Dermis microvascular lymphatic vessel endothelial cell (primary cell): Measurements from ENCODE around the gene RADIL. TPM values are rescaled to one million over a fixed set of nuclear protein-coding genes. Genes with fewer than 3 reads are reported as not detected.

ENCODE experiments used
- DNase-seq, 2 donors: peaks; one replicate each; pipeline versions ENCODE4 v3.0.0 to v3.0.0-alpha.2; 2010; ENCODE audit warnings: low read depth in 2 of 2
- total RNA-seq: library from RNA; depleted of rRNA; stranded (reverse); fragments of >200 nt; gene quantifications from 2 replicates; pipeline ENCODE4 v1.2.1, GENCODE V29; 2014

Gene RADIL
- total RNA-seq, 1 donor from 2014 or later: 1.7 TPM

DNA sequence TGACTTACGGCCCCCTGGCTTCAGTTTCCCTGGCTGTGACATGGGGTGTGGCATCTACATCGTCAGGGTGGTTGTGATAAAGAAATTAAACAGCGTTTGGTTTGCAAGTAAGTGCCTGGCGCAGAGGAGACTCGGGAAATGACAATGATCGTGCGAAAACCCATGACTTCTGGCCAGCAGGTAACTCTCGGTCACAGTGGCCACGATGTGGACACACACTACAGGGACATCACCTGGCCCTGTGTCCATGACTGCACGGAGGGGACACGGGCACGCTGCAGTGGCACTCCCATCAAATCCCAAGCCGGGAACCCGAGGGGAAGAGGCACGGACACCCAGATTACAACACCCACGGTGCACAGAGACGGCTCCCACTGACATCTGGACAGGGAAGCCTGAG, 50.3 kb downstream of the RADIL start:
- DNase-seq: no peak

DNA sequence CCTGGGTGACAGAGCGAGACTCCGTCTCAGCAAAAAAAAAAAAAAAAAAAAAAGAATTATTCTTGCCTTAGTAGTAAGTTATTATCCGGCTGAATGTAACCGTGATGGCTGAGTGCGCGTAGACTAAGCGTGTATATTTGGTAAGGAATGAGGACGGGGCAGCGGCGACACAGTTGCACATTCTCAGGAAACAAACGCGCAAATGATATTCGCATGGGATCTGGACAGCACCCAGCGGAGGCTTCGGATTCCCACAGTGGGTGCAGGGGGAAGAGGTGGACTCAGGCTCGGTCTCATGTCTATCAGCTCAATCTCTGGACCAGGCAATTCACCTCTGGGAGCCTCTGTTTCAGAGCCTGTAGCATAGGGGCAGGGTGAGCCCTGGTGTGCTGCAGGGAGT, 50.8 kb downstream of the RADIL start:
- no peak for DNase-seq

DNA sequence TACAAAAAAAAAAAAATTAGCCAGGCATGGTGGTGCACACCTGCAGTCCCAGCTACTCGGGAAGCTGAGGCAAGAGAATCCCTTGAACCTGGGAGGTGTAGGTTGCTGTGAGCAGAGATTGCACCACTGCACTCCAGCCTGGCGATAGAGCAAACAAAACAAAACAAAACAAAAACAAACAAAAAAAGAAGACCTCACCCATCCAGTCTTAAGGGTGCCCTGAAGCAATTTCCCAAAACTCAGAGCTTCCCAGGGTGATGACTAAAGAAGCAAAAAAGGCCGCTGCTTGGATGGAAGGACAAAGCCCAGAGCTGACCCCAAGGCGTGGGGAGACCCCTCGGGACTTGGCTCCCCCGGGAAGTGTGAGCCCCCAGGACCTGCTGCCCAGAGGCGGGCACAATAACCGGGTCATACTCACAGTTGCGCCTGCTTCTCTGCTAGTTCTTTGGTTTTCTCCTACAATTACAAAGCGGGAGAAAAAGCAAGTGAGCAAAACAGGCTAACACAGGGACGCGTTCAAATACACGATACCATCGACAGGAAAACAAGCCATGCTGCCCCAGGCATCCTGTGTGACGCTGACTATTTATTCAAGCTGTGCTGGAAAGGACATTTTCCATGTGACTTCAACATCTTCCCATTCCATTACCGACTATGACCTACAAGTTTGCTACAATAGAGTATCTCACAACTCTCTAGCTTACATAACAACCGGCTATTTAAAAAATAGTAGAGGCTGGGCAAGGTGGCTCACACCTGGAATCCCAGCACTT, 51.6 kb downstream of the RADIL start:
- DNase-seq: peak; percentile 83 to 98

DNA sequence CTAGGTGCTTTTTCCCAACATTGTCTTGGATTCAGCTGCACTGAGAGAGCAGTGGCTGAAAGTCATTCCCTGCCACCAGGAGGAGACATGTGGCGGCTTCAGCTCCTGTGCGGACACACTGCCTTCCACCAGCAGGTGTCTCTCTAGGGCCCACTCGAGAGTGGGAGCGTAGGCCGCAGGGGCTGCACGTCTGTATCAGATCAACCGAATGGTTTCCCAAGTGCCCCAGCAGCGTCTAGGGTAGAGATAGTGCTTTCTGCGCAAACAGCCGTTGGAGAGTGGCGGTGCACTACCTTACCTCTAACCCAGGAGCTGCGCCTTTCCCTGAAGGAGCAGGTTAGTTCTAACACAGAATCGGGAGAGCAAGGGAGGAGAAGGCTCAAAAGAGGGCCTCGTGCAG, 53.3 kb downstream of the RADIL start:
- peak; percentile 83 to 84 for DNase-seq

DNA sequence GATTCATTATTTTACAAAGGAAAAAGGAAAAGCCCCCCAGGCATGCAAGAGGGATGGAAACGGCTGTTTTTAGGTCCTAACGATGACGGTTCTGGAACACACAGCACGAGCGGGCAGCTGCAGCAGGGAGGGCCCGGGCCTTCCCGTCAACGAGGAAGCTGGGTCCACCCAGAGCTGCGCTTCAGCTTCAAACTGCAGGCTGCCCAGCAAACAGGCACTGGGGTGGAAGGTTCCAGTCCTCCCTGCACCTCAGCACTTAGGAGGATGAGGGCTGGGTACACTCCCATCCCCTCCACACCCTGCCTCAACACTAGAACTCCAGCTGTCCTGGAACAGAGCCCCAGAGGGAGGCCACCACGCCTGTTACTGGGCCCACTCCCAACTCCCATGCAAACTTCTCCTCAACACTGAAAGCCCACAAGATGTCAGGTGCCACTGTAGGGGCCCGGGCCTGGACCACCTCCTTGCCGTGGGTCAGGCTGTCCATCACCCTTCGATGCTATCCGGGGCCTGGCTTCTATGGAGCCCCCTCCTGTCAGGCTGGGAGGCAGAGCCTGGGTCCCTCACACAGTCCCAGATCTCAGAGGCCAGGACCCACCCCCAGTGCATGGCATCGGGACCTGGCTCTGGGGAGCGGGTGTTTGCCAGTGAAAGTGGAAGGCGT, 54.7 kb downstream of the RADIL start:
- no peak for DNase-seq

DNA sequence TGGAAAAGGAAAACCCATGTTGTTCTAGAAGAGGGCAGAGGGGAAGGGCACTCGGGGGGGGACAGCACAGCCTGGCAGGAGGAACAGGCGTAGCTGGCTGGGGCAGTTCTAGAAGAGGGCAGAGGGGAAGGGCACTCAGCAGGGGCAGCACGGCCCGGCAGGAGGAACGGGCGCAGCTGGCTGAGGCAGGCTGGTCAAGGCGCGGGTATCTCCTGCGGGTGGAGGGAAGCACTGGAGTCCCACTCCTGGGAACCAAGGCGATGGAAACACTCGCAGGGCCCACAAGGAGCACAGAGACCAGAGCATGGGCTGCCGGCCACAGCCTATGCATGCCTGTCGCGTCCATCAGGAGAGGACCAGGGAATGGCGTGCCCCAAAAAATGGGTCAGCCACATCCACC, 58.4 kb downstream of the RADIL start:
- no peak for DNase-seq

DNA sequence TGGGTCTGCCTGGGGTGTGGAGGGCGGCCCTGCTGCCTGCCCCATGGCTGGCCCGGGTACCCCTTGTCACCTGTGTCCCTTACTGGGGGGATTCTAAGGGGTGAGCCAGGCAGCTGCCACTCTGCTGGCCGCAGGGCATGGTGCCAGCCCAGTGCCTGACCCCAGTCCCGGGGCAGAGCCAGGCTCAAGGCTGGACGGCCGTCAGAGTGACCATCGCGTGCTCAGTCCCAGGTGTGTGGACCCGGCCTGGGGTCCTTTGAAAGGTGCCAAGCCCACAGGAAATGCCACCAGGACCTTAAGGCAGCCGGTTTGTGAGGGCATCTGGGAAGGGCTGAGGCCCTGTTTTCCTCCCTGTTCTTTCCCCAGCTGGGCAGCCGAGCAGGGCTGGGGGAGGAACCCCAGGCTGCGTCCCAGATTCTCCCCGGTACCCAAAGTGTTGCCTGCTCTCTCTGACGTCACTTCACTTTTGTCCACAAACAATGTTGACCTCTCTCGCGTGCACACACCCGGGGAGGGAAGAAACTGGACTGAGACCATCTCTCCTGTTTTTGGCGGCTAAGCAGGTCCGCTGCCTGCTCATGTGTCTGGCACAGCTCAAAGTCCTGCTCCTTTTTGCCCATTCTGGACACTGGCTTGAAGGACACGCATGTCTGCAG, 59.3 kb downstream of the RADIL start:
- DNase-seq: no peak

DNA sequence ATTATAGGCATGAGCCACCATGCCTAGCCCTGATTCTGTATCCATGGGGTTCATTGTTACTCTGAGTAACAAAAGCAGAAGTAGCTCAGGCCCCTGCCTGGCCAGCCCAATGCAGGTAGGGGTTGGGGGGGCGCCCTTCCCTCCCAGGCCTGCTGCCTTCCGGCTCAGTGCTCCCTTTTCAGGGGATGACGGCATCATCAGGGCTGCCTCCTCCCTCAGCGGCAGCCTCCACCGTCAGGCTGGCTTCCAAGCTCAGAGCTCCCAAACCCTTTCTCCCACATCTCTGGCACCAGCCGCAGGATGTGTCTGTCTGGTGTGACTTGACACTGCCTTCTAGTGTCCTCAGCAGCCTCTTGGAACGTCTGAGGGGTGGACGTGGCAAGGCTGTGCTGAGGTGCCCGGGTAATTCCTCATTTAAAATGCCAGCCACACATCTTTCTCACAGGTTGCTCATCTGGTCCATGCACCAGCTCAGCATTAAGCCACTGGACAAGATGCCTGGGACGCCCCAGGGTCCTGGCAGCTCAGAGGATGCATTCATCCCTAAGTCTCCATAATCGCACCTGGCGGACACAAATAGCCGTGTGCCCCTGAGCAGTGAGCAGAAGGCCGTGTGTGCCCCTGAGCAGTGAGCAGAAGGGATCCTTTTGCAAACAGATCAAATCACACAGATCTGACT, 59.9 kb downstream of the RADIL start:
- no peak for DNase-seq

DNA sequence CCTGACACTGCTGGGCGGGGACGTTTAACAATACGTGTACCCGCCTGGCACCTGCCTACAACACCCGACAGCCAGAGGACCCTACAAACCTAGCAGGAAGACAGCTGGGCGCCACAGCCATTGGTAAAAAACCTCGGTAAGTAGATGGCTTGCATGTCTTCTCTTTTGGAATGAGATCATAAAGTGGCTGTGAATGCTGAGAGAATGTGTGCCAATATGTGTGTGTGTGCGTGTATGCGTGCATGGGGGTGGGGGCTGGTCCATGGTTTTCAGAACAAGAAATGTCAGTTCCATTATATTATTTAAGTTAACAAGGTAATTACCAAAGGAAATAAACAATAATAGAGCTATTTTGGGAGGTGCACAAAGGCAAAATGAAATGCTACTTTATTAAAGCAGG, 60.8 kb downstream of the RADIL start:
- no peak for DNase-seq

DNA sequence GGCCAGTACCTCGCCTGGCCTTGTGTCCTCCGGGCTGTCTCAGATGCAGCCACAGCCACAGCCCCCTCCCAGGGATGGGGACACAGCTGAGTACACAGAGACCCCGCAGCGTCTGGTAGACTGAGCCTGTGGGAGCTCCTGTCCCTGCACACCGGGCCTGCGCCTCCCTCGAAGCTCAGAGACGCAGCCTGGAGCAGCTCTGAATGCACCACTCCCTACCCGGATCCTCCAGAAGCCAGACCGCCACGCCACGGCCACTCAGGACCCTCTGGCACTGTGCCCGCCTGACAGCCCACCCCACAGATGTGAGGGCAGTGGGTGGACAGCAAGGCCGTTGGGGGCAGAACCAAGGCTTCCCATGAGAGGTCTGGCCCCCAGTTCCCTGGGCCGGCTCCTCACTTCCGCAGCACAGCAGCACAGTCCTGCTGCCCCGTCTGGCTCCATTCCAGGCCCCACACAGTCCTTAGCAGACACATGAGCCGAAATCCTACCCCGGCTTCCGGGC, 62.5 kb downstream of the RADIL start:
- DNase-seq: no peak

DNA sequence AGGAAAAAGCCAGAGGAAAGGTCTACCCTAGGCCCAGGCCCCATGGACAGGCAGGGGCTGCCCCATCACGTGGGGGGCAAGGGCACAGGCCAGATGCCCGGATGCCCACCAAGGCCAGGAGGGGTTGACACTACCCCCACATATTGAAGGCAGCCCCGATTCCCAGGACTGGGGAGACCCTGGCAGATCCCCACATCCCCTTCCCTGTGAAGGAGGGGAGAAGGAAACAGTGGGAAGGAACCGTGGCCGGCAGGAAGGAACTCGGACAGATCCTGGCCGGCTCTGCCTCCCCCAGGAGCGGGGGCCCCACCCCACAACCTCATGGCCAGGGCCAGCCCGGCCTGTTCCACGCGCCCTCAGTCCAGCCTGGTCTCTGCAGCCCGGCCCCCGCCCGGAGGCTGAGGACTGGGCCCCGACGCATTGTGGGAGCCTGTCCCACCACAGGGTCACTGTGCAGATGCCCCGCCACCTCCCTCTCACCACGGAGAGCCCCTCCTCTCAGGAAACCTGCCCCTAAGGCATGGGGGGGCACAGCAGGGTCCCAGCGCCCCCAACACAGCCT, 63.0 kb downstream of the RADIL start:
- DNase-seq: no peak

DNA sequence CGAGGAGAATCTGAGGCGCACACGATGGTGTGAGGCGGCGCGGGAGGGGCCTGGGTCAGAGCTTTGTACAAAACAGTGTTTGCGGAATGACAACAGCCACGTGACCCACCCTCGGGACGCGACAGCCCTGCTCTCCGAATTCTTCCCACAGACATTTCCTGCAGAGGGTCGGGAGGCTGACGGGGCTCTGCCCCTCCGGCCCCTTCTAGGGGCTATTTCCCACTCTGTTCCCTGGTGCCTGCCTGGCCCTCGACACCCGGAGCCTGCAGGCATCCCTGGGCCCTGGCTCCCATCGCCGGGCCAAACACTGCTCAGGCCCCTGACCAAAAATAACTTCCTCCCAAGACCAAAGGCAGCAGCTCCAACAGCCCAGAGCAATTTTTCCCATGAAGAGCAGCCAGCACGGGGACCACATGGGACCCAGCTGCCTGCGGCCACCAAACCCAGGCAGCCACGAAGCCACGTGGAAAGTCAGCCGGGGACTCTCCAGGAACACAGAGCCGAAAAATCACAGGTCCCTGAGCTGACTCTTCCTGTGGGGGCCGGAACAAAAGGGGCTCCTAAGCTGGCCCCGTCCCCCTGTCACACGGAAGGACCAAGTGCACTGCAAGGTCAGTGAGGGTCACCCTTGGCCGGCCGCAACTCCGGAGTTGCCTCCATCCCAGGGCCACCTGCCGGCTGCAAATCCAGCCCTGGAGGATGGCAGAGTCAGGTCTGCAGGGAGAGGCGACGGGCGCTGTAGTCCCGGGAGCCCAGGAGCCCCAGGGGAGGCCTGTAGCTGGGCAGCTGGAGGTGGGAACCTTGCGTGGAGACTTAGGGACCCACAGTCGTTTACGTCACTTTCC, 63.7 kb downstream of the RADIL start:
- no peak for DNase-seq

DNA sequence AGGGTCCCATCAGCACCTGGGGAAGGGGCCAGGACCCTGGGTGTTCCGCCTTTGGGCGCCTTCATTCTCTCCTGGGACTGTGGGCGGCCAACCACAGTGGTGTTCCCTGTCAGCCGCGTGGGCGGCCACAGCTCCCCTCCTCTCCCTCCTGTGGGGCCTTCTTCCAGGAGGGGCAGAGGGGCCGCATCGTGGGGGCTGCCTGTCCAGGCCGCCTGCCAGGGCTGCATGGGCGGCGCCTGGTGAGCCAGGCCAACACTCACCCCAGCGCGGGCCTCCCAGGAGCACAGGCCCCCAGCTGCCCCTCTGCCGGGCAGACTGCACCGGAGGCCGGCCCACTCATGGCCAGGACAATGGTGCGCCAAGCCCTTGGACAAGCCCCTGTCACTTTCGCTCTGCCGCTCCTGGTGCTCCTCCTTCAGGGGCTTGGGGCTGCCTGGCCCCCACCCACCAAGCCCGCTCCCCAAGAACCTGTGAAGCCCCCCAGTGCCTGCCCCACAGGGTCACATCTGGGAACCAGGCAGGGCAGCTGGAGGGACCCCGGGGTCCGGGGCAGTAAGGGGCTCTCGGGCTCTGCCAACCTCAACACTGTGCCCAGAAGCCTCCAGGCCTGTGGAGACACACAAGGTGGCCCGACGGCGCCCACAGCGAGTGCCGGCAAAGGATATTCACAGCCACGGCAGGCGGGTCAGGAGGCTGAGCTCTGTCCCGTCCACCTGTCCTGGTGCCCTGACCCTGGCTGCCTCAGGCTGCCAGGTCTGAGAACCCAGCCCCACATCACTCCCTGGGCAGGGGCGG, 65.3 kb downstream of the RADIL start:
- DNase-seq: no peak

DNA sequence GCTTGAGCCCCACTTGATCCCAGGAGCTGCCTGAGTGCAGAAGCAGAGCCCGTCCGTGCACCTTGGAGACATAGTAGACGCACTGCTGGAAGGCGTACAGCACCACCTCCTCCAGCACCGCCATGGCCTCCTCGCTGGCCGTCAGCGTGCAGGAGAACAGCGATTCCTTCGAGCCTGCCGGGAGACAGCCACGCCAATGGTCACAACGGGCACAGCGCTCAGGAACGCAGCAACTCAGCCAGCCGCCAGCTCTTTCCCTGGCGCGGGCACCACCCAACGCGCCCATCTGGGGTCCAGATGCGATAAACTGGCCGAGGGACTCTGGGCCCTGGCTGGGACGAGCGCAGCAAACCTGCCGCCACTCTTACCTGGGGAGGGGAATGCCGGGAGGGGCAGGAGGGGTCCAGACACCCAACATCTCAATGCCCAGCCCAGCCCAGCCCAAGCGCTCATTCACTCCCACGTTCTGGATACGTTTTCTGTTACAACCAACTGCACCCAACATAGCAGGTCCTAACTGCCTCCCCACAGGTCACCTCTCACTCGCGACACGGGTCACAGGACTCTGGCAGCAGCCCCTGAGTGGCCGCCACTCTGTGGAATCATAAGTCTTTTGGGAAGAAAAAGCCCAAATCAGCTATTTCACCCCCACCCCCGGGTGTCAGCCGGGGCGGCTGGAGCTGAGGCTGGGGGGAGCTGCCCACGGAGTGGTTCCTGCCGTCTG, 66.2 kb downstream of the RADIL start:
- DNase-seq: no peak

DNA sequence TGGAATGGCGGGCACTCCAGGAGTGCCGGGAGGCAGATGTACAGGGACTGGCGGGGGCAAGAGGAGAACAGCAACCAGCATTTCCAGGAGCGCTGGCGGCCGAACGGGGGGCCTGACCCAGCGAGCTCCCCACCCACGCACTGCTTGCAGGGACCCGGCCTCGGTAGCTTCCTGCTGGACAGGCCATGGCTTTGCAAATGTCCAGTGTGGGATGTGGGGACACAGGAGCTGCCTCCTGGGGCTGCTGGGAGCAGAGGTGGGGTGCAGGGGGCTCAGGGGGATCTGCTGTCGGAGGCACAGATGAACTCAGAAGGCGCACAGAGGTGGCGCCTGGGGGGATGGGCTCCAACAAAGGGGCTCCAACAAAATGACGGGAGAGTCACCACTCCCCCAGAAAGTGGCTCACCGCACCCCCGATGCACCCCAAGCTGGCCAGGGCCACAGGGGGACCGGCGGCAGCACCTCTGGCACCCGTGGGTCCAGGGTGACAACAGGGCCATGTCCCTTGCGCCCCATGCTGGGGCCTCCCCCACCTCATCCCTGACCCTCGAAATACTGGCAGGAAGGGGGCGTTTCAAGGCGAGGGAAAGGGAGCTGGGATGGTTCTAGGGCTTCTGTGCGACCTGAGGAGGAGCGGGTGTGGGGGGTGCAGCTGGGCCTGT, 67.0 kb downstream of the RADIL start:
- DNase-seq: no peak

DNA sequence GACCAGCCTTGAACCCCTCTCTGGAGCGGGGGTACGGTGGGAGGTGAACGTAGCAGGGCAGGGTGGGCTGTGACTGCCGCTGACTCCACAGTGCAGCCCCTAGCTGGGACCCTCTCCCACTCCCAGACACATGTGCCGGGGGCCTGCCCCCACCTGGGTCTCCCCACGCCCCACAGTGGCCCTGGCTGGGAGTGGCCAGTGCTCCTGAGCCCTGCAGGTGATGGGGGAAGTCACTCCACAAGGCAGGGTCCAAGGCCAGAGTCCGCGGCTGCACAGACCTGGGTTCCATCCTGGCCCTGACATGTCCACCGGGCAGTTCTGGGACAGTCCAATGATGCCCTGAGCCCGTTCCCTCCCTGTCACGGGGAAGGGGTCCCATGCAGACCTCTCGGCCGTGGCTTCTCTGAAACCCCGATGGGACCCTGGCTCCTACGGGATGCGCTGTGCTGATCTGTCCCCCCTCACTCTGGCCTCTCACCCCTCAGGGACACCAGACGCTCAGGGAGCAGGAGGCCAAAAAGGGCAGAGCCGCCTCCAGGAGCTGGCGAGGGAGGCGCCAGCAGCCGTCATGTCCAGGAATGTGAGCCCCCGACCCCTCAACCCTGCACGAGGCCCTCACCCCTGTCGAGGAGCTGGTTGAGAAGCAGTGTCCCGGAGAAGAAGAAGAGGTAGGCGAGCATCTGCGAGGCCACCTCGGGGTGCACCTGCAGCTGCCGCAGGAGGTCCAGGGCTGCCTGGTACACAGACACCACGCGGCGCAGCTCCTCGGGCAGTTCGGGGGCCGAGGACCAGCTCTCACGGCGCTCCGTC, 67.7 kb downstream of the RADIL start:
- no peak for DNase-seq

DNA sequence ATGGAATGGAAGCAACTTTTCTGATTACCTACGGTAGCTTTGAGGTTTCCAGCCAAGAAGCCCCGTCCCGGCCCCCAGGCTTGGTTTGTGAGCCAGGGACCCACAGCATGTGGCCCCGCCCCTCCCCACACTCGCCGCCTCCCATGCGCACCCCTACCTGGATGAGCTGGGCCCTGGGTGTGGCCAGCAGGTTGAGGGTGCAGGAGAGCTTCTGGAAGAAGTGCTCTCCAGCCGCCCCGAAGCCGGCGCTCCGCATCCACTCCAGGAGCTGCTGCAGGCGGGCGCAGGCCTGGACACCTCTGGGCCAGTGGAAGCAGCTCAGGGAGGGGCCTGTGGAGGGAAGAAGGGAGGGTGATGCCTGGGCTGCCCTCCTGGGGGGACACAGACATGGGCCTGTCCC, 68.4 kb downstream of the RADIL start:
- no peak for DNase-seq

DNA sequence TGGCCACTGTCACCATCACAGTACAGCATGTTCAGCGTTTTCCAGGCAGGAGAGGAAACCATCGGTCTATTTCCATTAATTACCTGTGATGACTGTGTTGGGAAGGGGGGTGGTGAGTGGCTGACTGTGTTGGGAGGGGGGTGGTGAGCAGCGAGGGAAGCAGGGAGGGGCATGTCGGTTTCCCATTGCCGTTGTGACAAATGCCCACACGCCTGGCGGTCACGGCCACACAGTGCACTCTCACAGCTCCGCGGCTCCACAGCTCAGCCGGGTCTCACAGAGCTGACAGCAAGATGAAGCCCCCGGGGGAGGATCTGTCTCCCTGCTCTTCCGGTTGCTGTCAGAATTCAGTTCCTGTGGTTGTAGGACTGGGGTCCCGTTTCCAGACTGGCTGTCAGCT, 69.1 kb downstream of the RADIL start:
- no peak for DNase-seq
